WTC11 (cell line): Measurements from ENCODE around the gene PIK3CB. TPM values are rescaled to one million over a fixed set of nuclear protein-coding genes. Genes with fewer than 3 reads are reported as not detected.

Experiments
- ATAC-seq: fragments of 200-7000 bp; cut with Tn5 transposase; 2 replicates; pipeline ENCODE4 v1.10.0; 2021; ENCODE audit warnings: mild to moderate bottlenecking, moderate library complexity
- CTCF ChIA-PET: fragments of 300-600 bp; sonication (Branson Sonifier 250); formaldehyde crosslinking; loops from one replicate; lab custom pipeline; 2021; ENCODE audit warnings: antibody characterized with exemption; lab: Charles Lee
- POLR2A ChIA-PET: fragments of 350-600 bp; sonication (Branson Sonifier 250); formaldehyde crosslinking; loops from one replicate; lab custom pipeline; 2021; ENCODE audit warnings: antibody characterized with exemption; lab: Charles Lee
- DNase-seq: peaks from one replicate; pipeline ENCODE4 v3.0.0; 2021; ENCODE audit warnings: low spot score
- H3K27ac Mint-ChIP-seq: 2 replicates; pipeline ENCODE4 v1.8.0; 2021; ENCODE audit warnings: mixed read lengths
- H3K27me3 Mint-ChIP-seq: 2 replicates; pipeline ENCODE4 v1.8.0; 2021; ENCODE audit warnings: low read depth, mild to moderate bottlenecking, moderate library complexity, mixed read lengths
- H3K36me3 Mint-ChIP-seq: 2 replicates; pipeline ENCODE4 v1.8.0; 2021; ENCODE audit warnings: mixed read lengths
- H3K4me1 Mint-ChIP-seq: 2 replicates; pipeline ENCODE4 v1.8.0; 2022; ENCODE audit warnings: mixed read lengths
- H3K4me3 Mint-ChIP-seq: 2 replicates; pipeline ENCODE4 v1.8.0; 2021; ENCODE audit warnings: mild to moderate bottlenecking, moderate library complexity, mixed read lengths
- H3K9me3 Mint-ChIP-seq: 2 replicates; pipeline ENCODE4 v1.8.0; 2021; ENCODE audit warnings: mixed read lengths
- CREM ChIP-seq: sonication (generic); formaldehyde crosslinking; IDR thresholded peaks from 2 replicates; pipeline ENCODE4 v1.8.1; 2022; ENCODE audit warnings: mild to moderate bottlenecking, missing genetic modification reagents, moderate library complexity
- ETV6 ChIP-seq: sonication (generic); formaldehyde crosslinking; IDR thresholded peaks from 2 replicates; pipeline ENCODE4 v1.8.1; 2022; ENCODE audit warnings: mild to moderate bottlenecking, missing genetic modification reagents
- MAX ChIP-seq: sonication (generic); formaldehyde crosslinking; IDR thresholded peaks from 2 replicates; pipeline ENCODE4 v1.8.0; 2022; ENCODE audit warnings: mild to moderate bottlenecking, missing genetic modification reagents
- NFE2L1 ChIP-seq: sonication (generic); formaldehyde crosslinking; IDR thresholded peaks from 2 replicates; pipeline ENCODE4 v1.8.1; 2023; ENCODE audit warnings: missing genetic modification reagents
- NR2C2 ChIP-seq: sonication (generic); formaldehyde crosslinking; IDR thresholded peaks from 2 replicates; pipeline ENCODE4 v1.8.0; 2022; ENCODE audit warnings: mild to moderate bottlenecking, missing genetic modification reagents
- NR3C1 ChIP-seq: sonication (generic); formaldehyde crosslinking; conservative IDR thresholded peaks from 2 replicates; pipeline ENCODE4 v1.8.1; 2023; ENCODE audit warnings: low read depth, mild to moderate bottlenecking, missing genetic modification reagents
- RELA ChIP-seq: sonication (generic); formaldehyde crosslinking; IDR thresholded peaks from 2 replicates; pipeline ENCODE4 v1.8.1; 2022; ENCODE audit warnings: missing genetic modification reagents, mild to moderate bottlenecking, borderline replicate concordance
- SMAD3 ChIP-seq: sonication (generic); formaldehyde crosslinking; IDR thresholded peaks from 2 replicates; pipeline ENCODE4 v1.8.0; 2022; ENCODE audit warnings: missing genetic modification reagents, mild to moderate bottlenecking, borderline replicate concordance
- TEAD1 ChIP-seq: sonication (generic); formaldehyde crosslinking; IDR thresholded peaks from 2 replicates; pipeline ENCODE4 v1.8.0; 2022; ENCODE audit warnings: mild to moderate bottlenecking, missing genetic modification reagents
- ZBTB21 ChIP-seq: sonication (generic); formaldehyde crosslinking; IDR thresholded peaks from 2 replicates; pipeline ENCODE4 v1.8.1; 2023; ENCODE audit warnings: mild to moderate bottlenecking, missing genetic modification reagents, borderline replicate concordance
- ZNF121 ChIP-seq: sonication (generic); formaldehyde crosslinking; IDR thresholded peaks from 2 replicates; pipeline ENCODE4 v1.8.0; 2023; ENCODE audit warnings: missing genetic modification reagents
- ZNF138 ChIP-seq: sonication (generic); formaldehyde crosslinking; conservative IDR thresholded peaks from 2 replicates; pipeline ENCODE4 v1.8.1; 2022; ENCODE audit warnings: mild to moderate bottlenecking, moderate library complexity, missing genetic modification reagents
- ZNF232 ChIP-seq: sonication (generic); formaldehyde crosslinking; IDR thresholded peaks from 2 replicates; pipeline ENCODE4 v1.8.0; 2022; ENCODE audit warnings: mild to moderate bottlenecking, missing genetic modification reagents
- ZNF281 ChIP-seq: sonication (generic); formaldehyde crosslinking; IDR thresholded peaks from 2 replicates; pipeline ENCODE4 v1.8.0; 2023; ENCODE audit warnings: mild to moderate bottlenecking, missing genetic modification reagents
- ZNF396 ChIP-seq: fragments of 250-450 bp; sonication (Bioruptor Pico); IDR thresholded peaks from 2 replicates; pipeline ENCODE4 v1.8.0; 2021; ENCODE audit warnings: mild to moderate bottlenecking, moderate library complexity, borderline replicate concordance
- ZNF532 ChIP-seq: fragments of 250-450 bp; sonication (Bioruptor Pico); IDR thresholded peaks from 2 replicates; pipeline ENCODE4 v1.9.0; 2021; ENCODE audit warnings: mild to moderate bottlenecking, borderline replicate concordance
- total RNA-seq: library from RNA; stranded (reverse); gene quantifications from 3 replicates; pipeline ENCODE4 v1.2.3, GENCODE V29; 2021
- TF ChIP-seq, protein P1 (sequence below): fragments of 250-450 bp; sonication (Bioruptor Pico); IDR thresholded peaks from 2 replicates; pipeline ENCODE4 v1.9.0; 2021; ENCODE audit warnings: moderate library complexity, mild to moderate bottlenecking, inconsistent platforms, borderline replicate concordance
- TF ChIP-seq, protein P2 (sequence below): sonication (generic); formaldehyde crosslinking; IDR thresholded peaks from 2 replicates; pipeline ENCODE4 v1.8.1; 2023; ENCODE audit warnings: mild to moderate bottlenecking, missing genetic modification reagents, moderate library complexity
- TF ChIP-seq, protein P3 (sequence below): sonication (generic); formaldehyde crosslinking; IDR thresholded peaks from 2 replicates; pipeline ENCODE4 v1.8.0; 2023; ENCODE audit warnings: missing genetic modification reagents, mild to moderate bottlenecking, borderline replicate concordance
- TF ChIP-seq, protein P4 (sequence below): sonication (generic); formaldehyde crosslinking; IDR thresholded peaks from 2 replicates; pipeline ENCODE4 v1.8.1; 2022; ENCODE audit warnings: missing genetic modification reagents, borderline replicate concordance

PIK3CB gene
- total RNA-seq, 1 experiment from 2014 or later: 36.0 TPM

GRCh38 chr3:138724443-138724842 is 110.3 kb downstream of the PIK3CB start:
- no peaks in the 10 kb centered on the region for H3K9me3 Mint-ChIP-seq
- no peak overlapping the region for H3K4me3 Mint-ChIP-seq
- DNase-seq: no peak
- peaks cover 10% of the 10 kb centered on the region for H3K4me1 Mint-ChIP-seq
- H3K36me3 Mint-ChIP-seq: no peaks in the 10 kb centered on the region; the same call in 1 of the 2 replicates
- ChIA-PET CTCF (interaction anchor here (1.1 kb wide), 1 partner anchor 191 kb away, joined by 9 read pairs; no protein-coding TSS in a partner anchor), POLR2A (interaction anchor here (1.5 kb wide), 1 partner anchor 8 kb away, joined by 4 read pairs; no protein-coding TSS in a partner anchor)
- TF ChIP-seq TEAD1 (CRISPR knock-in tag) (no peak), NR2C2 (no peak), RELA (no peak), MAX (CRISPR knock-in tag) (no peak), ZNF138 (CRISPR knock-in tag) (no peak), ETV6 (CRISPR knock-in tag) (no peak), ZNF232 (no peak), ZNF396 (CRISPR knock-in tag) (no peak), SMAD3 (CRISPR knock-in tag) (no peak), ZNF121 (no peak), CREM (CRISPR knock-in tag) (no peak)
- TF ChIP-seq, protein P1, sequence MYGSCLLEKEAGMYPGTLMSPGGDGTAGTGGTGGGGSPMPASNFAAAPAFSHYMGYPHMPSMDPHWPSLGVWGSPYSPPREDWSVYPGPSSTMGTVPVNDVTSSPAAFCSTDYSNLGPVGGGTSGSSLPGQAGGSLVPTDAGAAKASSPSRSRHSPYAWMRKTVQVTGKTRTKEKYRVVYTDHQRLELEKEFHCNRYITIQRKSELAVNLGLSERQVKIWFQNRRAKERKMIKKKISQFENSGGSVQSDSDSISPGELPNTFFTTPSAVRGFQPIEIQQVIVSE (CRISPR knock-in tag): no peak
- TF ChIP-seq, protein P2, sequence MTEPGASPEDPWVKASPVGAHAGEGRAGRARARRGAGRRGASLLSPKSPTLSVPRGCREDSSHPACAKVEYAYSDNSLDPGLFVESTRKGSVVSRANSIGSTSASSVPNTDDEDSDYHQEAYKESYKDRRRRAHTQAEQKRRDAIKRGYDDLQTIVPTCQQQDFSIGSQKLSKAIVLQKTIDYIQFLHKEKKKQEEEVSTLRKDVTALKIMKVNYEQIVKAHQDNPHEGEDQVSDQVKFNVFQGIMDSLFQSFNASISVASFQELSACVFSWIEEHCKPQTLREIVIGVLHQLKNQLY (CRISPR knock-in tag): no peak
- H3K27ac Mint-ChIP-seq: no peak overlapping the region; the same call in 1 of the 2 replicates
- no peak for ATAC-seq
- H3K27me3 Mint-ChIP-seq: no peaks in the 10 kb centered on the region

DNA sequence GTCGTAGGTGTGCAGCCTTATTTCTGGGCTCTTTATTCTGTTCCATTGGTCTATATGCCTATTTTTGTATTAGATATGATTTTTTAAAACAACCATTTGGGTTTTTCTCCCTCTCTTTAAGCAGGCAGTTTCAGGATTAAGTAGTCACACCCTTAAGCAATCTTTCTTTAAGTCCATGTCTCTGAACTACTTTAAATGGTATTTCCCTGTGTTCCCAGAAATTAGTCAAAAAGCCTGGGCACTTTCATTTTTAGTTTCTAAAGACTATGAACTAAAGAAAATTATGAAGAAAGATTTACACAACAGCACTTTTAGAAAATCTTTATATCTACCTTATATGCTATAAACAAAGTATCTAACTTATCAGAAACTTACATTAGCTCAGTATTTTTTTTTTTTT is 115.9 kb downstream of the PIK3CB start:
- H3K27ac Mint-ChIP-seq: no peak overlapping the region
- no peak overlapping the region for H3K4me3 Mint-ChIP-seq
- H3K9me3 Mint-ChIP-seq: no peaks in the 10 kb centered on the region
- CTCF ChIA-PET: interaction anchor here (0.6 to 1.6 kb wide), 3 partner anchors 197 to 301 kb away, joined by 3 to 6 read pairs (median 4); no protein-coding TSS in a partner anchor
- H3K4me1 Mint-ChIP-seq: peaks cover 3% of the 10 kb centered on the region
- H3K27me3 Mint-ChIP-seq: no peaks in the 10 kb centered on the region
- DNase-seq (no peak), ATAC-seq (no peak)
- POLR2A ChIA-PET: interaction anchor here (0.6 to 0.7 kb wide), 2 partner anchors 8 to 11 kb away, joined by 3 to 4 read pairs; no protein-coding TSS in a partner anchor
- peaks cover 6% of the 10 kb centered on the region for H3K36me3 Mint-ChIP-seq
- TF ChIP-seq NFE2L1 (CRISPR knock-in tag): no peak
- no peak for TF ChIP-seq ZBTB21 (CRISPR knock-in tag)
- TF ChIP-seq ZNF281: no peak
- TF ChIP-seq, protein P3, sequence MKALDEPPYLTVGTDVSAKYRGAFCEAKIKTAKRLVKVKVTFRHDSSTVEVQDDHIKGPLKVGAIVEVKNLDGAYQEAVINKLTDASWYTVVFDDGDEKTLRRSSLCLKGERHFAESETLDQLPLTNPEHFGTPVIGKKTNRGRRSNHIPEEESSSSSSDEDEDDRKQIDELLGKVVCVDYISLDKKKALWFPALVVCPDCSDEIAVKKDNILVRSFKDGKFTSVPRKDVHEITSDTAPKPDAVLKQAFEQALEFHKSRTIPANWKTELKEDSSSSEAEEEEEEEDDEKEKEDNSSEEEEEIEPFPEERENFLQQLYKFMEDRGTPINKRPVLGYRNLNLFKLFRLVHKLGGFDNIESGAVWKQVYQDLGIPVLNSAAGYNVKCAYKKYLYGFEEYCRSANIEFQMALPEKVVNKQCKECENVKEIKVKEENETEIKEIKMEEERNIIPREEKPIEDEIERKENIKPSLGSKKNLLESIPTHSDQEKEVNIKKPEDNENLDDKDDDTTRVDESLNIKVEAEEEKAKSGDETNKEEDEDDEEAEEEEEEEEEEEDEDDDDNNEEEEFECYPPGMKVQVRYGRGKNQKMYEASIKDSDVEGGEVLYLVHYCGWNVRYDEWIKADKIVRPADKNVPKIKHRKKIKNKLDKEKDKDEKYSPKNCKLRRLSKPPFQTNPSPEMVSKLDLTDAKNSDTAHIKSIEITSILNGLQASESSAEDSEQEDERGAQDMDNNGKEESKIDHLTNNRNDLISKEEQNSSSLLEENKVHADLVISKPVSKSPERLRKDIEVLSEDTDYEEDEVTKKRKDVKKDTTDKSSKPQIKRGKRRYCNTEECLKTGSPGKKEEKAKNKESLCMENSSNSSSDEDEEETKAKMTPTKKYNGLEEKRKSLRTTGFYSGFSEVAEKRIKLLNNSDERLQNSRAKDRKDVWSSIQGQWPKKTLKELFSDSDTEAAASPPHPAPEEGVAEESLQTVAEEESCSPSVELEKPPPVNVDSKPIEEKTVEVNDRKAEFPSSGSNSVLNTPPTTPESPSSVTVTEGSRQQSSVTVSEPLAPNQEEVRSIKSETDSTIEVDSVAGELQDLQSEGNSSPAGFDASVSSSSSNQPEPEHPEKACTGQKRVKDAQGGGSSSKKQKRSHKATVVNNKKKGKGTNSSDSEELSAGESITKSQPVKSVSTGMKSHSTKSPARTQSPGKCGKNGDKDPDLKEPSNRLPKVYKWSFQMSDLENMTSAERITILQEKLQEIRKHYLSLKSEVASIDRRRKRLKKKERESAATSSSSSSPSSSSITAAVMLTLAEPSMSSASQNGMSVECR (CRISPR knock-in tag): no peak
- TF ChIP-seq ZNF232: no peak
- no peak for TF ChIP-seq ZNF532 (CRISPR knock-in tag)
- no peak for TF ChIP-seq NR2C2
- TF ChIP-seq, protein P4, sequence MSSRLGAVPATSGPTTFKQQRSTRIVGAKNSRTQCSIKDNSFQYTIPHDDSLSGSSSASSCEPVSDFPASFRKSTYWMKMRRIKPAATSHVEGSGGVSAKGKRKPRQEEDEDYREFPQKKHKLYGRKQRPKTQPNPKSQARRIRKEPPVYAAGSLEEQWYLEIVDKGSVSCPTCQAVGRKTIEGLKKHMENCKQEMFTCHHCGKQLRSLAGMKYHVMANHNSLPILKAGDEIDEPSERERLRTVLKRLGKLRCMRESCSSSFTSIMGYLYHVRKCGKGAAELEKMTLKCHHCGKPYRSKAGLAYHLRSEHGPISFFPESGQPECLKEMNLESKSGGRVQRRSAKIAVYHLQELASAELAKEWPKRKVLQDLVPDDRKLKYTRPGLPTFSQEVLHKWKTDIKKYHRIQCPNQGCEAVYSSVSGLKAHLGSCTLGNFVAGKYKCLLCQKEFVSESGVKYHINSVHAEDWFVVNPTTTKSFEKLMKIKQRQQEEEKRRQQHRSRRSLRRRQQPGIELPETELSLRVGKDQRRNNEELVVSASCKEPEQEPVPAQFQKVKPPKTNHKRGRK: no peak
- TF ChIP-seq NR3C1 (CRISPR knock-in tag): no peak
